ENCODE results near the gene NIM1K.

DNA sequence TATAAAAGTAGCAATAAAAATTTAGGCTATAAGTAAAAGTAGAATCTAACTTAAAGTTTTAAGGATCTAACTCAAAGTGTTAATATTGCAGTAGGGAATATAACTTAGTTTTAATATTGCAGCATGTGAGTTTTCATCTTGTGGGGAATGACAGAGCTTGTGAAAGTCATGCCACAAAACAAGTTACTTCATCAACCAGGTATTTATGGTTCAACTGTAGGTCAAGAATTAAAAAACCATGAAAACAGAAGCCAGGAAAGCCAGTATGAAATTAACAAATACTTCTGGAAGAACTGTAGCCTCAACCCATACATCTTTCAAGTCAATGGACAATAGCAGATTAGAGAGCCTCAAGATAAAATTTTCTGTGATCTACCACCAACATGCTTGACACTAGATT lies 102.2 kb downstream of the NIM1K start:
- TF ChIP-seq POLR2A (IDR thresholded peaks at IDR 0.05; ENCODE audit: low read length) = no peak
- TF ChIP-seq GATA1 (IDR thresholded peaks at IDR 0.05; ENCODE audit: low read depth, low read length) = no peak
